Umbilical cord (tissue), 2 donors: ENCODE measurements around the gene GDF2. TPM values are rescaled to one million over a fixed set of nuclear protein-coding genes. Genes with fewer than 3 reads are reported as not detected.

Source experiments
- DNase-seq: peaks from one replicate; pipeline ENCODE4 v3.0.0-alpha.2; 2015; ENCODE audit warnings: low spot score
- total RNA-seq: library from RNA; depleted of rRNA; stranded (reverse); fragments of >200 nt; gene quantifications from one replicate; pipeline ENCODE4 v1.2.3, GENCODE V29; 2014; ENCODE audit warnings: low replicate concordance; ENCODE audit not compliant: insufficient read depth

GDF2 gene
- total RNA-seq, 1 donor from 2014 or later: 1.7 TPM

GRCh38 chr10:47368431-47369180 is 46.4 kb downstream of the GDF2 start:
- no peak for DNase-seq

GRCh38 chr10:47369251-47369894 is 47.1 kb downstream of the GDF2 start:
- no peak for DNase-seq

- DNase-seq: no peak
Measured at GRCh38 chr10:47370015-47370767, 47.9 kb downstream of the GDF2 start.

- DNase-seq: no peak
Measured at GRCh38 chr10:47370878-47371277, 48.6 kb downstream of the GDF2 start.

- no peak for DNase-seq
Measured at GRCh38 chr10:47371629-47372485, 49.6 kb downstream of the GDF2 start.

- no peak for DNase-seq
Measured at GRCh38 chr10:47372726-47373125, 50.5 kb downstream of the GDF2 start.

GRCh38 chr10:47374611-47375536 is 52.6 kb downstream of the GDF2 start:
- peak; percentile 76 for DNase-seq

GRCh38 chr10:47376522-47377220 is 54.4 kb downstream of the GDF2 start:
- DNase-seq: no peak

Other genes with a start within 250 kb of the GDF2 start
- gene GDF10, start 22.3 kb upstream of the GDF2 start, total RNA-seq: 0.48 TPM
- 2.2 TPM for gene RBP3, start 25.9 kb downstream of the GDF2 start, total RNA-seq
- gene ZNF488, start 61.8 kb downstream of the GDF2 start, total RNA-seq: 0.96 TPM
- 32.5 TPM for gene ANXA8, start 161.7 kb downstream of the GDF2 start, total RNA-seq
- gene FAM25G, start 169.2 kb downstream of the GDF2 start, total RNA-seq: not detected
- 1.4 TPM for gene AGAP9, start 201.2 kb downstream of the GDF2 start, total RNA-seq